Umbilical cord (tissue), 2 donors: ENCODE results near the gene SMG9. TPM values are rescaled to one million over a fixed set of nuclear protein-coding genes. Genes with fewer than 3 reads are reported as not detected.

Experiments
- DNase-seq: peaks from one replicate; pipeline ENCODE4 v3.0.0-alpha.2; 2015; ENCODE audit warnings: low spot score
- total RNA-seq: library from RNA; depleted of rRNA; stranded (reverse); fragments of >200 nt; gene quantifications from one replicate; pipeline ENCODE4 v1.2.3, GENCODE V29; 2014; ENCODE audit warnings: low replicate concordance; ENCODE audit not compliant: insufficient read depth

The SMG9 gene
- total RNA-seq, 1 donor from 2014 or later = 10.1 TPM

GRCh38 chr19:43754253-43754502 lies 584 bp downstream of the SMG9 start:
- DNase-seq = no peak

GRCh38 chr19:43752287-43752875 lies 2.4 kb downstream of the SMG9 start:
- DNase-seq = no peak

GRCh38 chr19:43751466-43752220 lies 3.1 kb downstream of the SMG9 start:
- no peak for DNase-seq

DNA sequence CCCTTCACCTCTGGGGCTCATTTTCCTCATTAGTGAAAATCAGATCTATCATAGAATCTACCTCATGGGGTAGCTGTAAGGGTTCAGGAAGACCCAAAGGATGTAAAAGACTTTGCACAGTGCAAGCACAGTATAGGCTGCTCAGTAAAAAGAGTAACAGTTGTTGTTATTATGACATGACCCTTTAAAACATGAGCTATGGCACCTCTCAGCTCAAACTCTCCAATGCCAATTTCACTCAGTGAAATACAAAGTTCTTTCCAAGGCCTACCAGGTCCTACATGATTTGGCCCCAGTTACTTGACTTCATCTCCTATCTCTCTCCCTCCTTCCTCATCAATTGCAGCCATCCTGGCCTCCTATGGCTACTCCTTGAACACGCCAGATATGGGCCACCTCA lies 4.9 kb downstream of the SMG9 start:
- no peak for DNase-seq

DNA sequence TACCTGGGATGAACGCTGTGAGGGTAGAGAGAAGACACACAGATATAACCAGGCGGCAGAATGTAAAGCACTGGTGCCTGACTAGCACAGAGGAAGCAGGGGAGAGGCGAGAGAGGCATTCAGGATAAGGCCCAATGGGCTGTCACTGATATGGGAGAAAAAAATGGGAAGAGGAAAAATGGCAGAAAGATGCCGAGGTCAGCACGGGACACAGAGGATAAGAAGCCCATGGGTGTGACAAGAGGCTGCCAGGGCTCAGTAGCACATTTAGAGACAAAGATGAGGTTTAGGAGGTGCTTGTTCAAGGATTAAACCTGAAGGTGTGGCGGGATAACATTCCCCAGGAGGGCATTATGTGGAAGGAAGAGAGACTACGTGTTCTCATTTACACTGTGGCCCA lies 5.6 kb downstream of the SMG9 start:
- DNase-seq = no peak

GRCh38 chr19:43748685-43749084 lies 6.1 kb downstream of the SMG9 start:
- no peak for DNase-seq

DNA sequence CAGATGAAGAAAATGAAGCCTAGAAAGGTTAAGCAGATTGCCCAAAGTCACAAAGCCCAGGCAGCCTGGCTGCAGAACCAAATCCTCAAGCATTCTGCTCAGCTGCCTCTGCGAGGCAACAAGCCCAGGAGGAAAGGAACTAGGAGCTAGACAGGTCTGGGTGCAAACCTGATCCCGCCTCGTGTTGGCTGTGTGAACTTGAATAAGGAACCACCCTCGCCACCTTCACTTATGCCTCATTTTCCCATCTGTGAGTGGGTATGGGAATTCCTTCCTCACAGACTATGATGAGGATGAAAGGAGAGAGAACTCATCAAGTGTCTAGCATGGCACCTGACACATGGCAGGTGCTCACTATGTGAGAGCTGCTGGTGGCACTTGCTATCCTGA lies 6.6 kb downstream of the SMG9 start:
- no peak for DNase-seq

DNA sequence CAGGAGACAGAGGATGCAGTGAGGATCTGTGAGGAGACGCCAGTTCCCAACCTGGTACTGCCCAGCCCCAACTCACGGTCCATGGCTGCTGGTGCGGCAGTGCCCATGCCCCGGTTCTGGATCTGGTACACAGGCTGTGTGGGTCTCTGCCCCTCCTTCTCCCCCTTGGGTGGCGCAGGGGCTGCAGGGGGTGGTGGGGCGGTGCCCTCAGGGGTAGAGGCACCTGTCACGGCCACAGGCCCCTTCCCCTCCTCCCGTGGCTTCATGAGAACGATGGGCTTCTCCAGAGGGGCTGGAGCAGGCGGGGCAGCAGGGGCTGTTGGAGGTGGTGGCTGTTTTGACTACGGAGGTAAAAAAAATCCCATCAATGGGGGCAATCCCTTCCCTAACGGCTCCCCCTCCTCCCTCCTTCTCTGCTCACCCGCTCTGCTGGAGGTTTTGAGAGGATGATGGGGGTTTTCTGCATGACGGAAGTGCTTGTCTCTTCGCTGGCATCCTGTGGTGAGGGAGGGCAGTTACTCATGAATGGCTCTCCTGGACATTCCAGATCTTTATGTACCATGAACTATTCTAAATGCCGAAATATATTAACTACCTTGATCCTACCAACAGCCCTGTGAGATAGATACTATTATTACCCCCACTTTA lies 7.1 kb downstream of the SMG9 start:
- DNase-seq = no peak

DNA sequence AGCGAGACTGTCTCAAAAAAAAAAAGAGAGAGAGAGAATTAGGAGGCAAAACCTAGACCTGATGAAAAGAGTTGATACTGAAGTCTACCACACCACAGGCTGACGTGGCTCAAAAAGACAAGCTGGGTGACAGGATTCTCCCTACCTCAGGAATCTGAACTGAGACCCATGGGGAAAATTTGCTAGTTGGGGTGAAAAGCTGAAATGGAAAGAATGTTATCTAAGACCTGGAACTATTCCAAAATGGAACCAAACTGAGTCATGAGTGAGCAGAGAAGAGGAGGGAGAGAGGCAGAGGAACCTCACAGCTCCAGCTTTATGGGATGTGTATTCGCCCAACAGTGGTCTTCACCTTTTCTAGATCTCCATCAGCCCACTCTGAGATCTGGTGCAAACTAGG lies 11.7 kb downstream of the SMG9 start:
- no peak for DNase-seq

GRCh38 chr19:43741075-43741825 lies 13.5 kb downstream of the SMG9 start:
- no peak for DNase-seq

- no peak for DNase-seq
These were observed 15.1 kb downstream of the SMG9 start for GRCh38 chr19:43739439-43740235.

- no peak for DNase-seq
These were observed 16.0 kb downstream of the SMG9 start for GRCh38 chr19:43738780-43739211.

GRCh38 chr19:43735957-43736356 lies 18.8 kb downstream of the SMG9 start:
- DNase-seq = no peak

DNA sequence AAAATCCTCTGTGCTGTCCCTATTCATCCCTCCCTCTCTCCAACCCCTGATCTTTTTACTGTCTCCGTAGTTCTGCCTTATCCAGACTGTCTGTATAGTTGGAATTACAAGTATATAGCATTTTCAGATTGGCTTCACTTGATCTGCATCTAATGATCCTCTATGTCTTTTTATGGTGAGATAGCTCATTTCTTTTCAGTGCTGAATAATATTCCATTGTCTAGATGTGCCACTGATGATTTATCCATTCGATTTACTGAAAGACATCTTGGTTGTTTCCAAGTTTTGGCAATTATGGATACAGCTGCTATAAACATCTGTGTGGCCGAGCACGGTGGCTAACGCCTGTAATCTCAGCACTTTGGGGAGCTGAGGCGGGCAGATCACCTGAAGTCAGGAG lies 19.7 kb downstream of the SMG9 start:
- DNase-seq = no peak

GRCh38 chr19:43731846-43732245 lies 22.9 kb downstream of the SMG9 start:
- no peak for DNase-seq

GRCh38 chr19:43731346-43731745 lies 23.4 kb downstream of the SMG9 start:
- DNase-seq = no peak

GRCh38 chr19:43729919-43730318 lies 24.8 kb downstream of the SMG9 start:
- DNase-seq = no peak

DNA sequence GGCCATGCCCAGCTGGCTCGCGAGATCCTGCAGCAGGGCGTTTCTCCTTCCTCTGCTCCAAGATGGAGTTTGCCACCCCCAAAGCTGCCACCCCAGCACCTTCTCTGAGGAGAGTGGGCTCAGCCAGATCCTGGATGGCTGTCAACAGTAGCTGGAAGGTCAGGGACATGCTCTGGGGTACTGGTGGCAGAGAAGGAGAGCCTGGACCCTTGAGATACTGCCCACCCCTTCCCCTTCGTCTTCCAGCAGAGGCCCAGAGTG lies 27.2 kb downstream of the SMG9 start:
- DNase-seq = no peak

DNA sequence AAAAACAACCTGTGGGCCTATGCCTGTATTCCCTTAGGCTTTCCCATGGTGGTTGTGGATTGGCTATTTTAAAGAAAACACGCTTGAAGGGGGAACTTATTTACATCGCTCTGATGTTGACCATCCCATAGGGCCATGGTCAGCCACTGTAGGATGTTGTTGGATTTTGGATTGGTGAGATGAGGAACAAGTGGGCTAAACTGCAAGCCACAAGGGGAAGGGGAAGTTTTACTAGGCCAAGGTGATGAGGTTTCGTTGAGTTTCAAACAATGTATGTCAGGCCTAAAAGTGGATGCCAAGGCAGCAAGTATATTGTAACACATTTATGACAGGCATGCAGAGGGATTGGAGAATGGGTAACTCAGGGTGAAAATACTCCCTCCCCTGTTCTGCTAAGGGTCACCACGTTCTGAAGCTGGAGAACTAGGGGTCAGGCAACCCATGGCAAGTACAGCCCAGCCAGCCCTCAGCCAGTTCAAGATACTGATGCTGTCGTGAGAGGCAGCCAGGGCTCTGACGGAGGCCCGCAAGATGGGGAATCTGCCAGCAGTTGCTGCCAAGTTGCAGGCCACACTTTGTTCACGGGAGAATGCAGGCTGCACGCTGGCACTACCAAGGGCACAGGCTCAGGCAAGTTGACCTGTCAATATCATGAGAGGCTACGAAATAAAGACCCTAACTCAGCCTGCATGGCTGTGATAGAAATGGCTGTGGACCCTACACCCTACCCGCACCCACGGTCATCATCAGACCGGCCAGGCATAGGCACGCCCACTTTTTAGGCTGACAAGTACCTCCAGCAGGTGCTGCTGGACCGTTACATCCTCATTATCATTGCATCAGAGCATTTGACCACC lies 27.8 kb downstream of the SMG9 start:
- DNase-seq = no peak

GRCh38 chr19:43725468-43725867 lies 29.3 kb downstream of the SMG9 start:
- no peak for DNase-seq

GRCh38 chr19:43724896-43725295 lies 29.9 kb downstream of the SMG9 start:
- no peak for DNase-seq
